Vagina (tissue), 2 donors: Measurements from ENCODE around the gene UPP2.

ENCODE experiments used
- CTCF ChIP-seq, 3 experiments: fragments of 450-650 bp in 2 of 3; fragments of 200-600 bp in 1 of 3; sonication (generic) in 1 of 3; IDR thresholded peaks; one replicate each; pipeline ENCODE4 v1.5.1; 2017 to 2019; ENCODE audit warnings: antibody characterized with exemption in 3 of 3, mild to moderate bottlenecking in 2 of 3, moderate library complexity in 2 of 3
- POLR2A ChIP-seq, 2 donors: fragments of 450-650 bp; IDR thresholded peaks; one replicate each; pipeline ENCODE4 v1.6.1; 2017; ENCODE audit warnings: antibody characterized with exemption in 2 of 2, mild to moderate bottlenecking in 2 of 2, moderate library complexity in 2 of 2
- POLR2AphosphoS5 ChIP-seq, 2 donors: sonication (generic); formaldehyde crosslinking; IDR thresholded peaks; one replicate each; pipeline ENCODE4 v1.9.0; 2017; ENCODE audit warnings: antibody characterized with exemption in 2 of 2, mild to moderate bottlenecking in 2 of 2, low read depth in 1 of 2; ENCODE audit not compliant: insufficient read depth in 1 of 2

- TF ChIP-seq CTCF (IDR thresholded peaks at IDR 0.05) (no peak), POLR2A (IDR thresholded peaks at IDR 0.05) (no peak), POLR2AphosphoS5 (IDR thresholded peaks at IDR 0.05; ENCODE audit: insufficient read depth in 1 of 2, low read depth in 1 of 2) (no peak)
Measured at GRCh38 chr2:158172719-158173118, 71.0 kb downstream of the UPP2 start.
